ENCODE measurements around the gene KIAA0040. TPM values are rescaled to one million over a fixed set of nuclear protein-coding genes. Genes with fewer than 3 reads are reported as not detected.

Gene KIAA0040
- total RNA-seq, 1 experiment from 2014 or later: 32.4 TPM

- H3K79me2 ChIP-seq (ENCODE audit: insufficient read depth, low read length): no peaks in the 10 kb centered on the region
- H3K4me2 ChIP-seq (ENCODE audit: low read length): no peak overlapping the region
- H3K9me2 ChIP-seq (ENCODE audit: insufficient read depth): no peaks in the 10 kb centered on the region
- intact Hi-C loops (cut with micrococcal nuclease): no loop called here
- no peak overlapping the region for H2AFZ ChIP-seq (ENCODE audit: low read depth, low read length, poor library complexity, severe bottlenecking)
- TF ChIP-seq FOSL1 (IDR thresholded peaks at IDR 0.05; ENCODE audit: low read depth): no peak
- TF ChIP-seq POLR2AphosphoS5 (IDR thresholded peaks at IDR 0.05; ENCODE audit: low read depth, low read length): no peak
- TF ChIP-seq ZFX (IDR thresholded peaks at IDR 0.05): no peak
- no peak for TF ChIP-seq ZNF274 (IDR thresholded peaks at IDR 0.05; ENCODE audit: low read depth, low read length)
- no peak for TF ChIP-seq CTCF (IDR thresholded peaks at IDR 0.05 in 2 of 3, conservative IDR thresholded peaks at IDR 0.05 in 1 of 3; ENCODE audit: borderline replicate concordance in 1 of 3, insufficient read depth in 1 of 3, low read depth in 2 of 3, low read length in 2 of 3)
- TF ChIP-seq JUND (IDR thresholded peaks at IDR 0.05): no peak
- no peak for TF ChIP-seq EZH2phosphoT487 (IDR thresholded peaks at IDR 0.05; ENCODE audit: borderline replicate concordance)
- TF ChIP-seq REST (IDR thresholded peaks at IDR 0.05; ENCODE audit: low read depth): no peak
- TF ChIP-seq POLR2A (IDR thresholded peaks at IDR 0.05; ENCODE audit: borderline replicate concordance, extremely low read depth, insufficient read depth, insufficient read length): no peak
- no peak for TF ChIP-seq ATF3 (IDR thresholded peaks at IDR 0.05)
- no peak for TF ChIP-seq CBX3 (IDR thresholded peaks at IDR 0.05; ENCODE audit: low read depth)
- no peak for TF ChIP-seq SRF (IDR thresholded peaks at IDR 0.05; ENCODE audit: low read depth)
- no peak for TF ChIP-seq CEBPB (IDR thresholded peaks at IDR 0.05; ENCODE audit: low read depth)
- no peak for TF ChIP-seq RAD21 (IDR thresholded peaks at IDR 0.05; ENCODE audit: low read depth)
- H3K27me3 ChIP-seq (ENCODE audit: insufficient read depth, low read length): no peaks in the 10 kb centered on the region
- H3K9me3 ChIP-seq (ENCODE audit: control insufficient read depth in 1 of 2, insufficient read depth in 1 of 2, low read depth in 1 of 2, low read length in 2 of 2): no peaks in the 10 kb centered on the region
- no TSS peak for BruUV-seq (replicated peaks)
- ATAC-seq (no peak), DNase-seq (ENCODE audit: low read depth, low spot score) (no peak)
- H3K4me3 ChIP-seq (replicated peaks in 1 of 2; ENCODE audit: low read depth in 1 of 2, low read length in 2 of 2): no peak overlapping the region
- CTCF ChIA-PET: interaction anchor here (1.2 kb wide), 1 partner anchor 83 kb away, joined by 3 read pairs; no protein-coding TSS in a partner anchor
- POLR2A ChIA-PET: no interaction called here
- no peaks in the 10 kb centered on the region for H4K20me1 ChIP-seq (ENCODE audit: insufficient read depth)
- RAD21 ChIA-PET (ENCODE audit: low non-redundant PET in 1 of 2, low total read pairs in 2 of 2, uncharacterized antibody in 2 of 2, unreplicated experiment in 2 of 2): no interaction called here
- peaks cover 3 to 9% of the 10 kb centered on the region in 2 experiments; a peak in 2 of 4 replicates for H3K4me1 ChIP-seq (ENCODE audit: control insufficient read depth in 1 of 2, insufficient read depth in 2 of 2, low read length in 2 of 2)
- H3K27ac ChIP-seq (ENCODE audit: low read depth, low read length): no peak overlapping the region
- no peaks in the 10 kb centered on the region for H3K36me3 ChIP-seq (ENCODE audit: control insufficient read depth in 1 of 2, insufficient read depth in 2 of 2, low read length in 2 of 2)
- no peak overlapping the region for H3K9ac ChIP-seq (ENCODE audit: low read length)
Measured at GRCh38 chr1:175234639-175235038, 42.1 kb upstream of the KIAA0040 start.

Measured in HCT116 (cell line).